HEK293T (cell line): ENCODE results near the gene SOCS7.

Source experiments
- CTCF ChIA-PET: fragments of 350-600 bp; formaldehyde crosslinking; extraction: SDS; loops from one replicate; lab custom pipeline; 2021; ENCODE audit warnings: antibody characterized with exemption, inconsistent platforms; lab: Yijun Ruan, JAX
- POLR2A ChIA-PET: fragments of 350-600 bp; formaldehyde crosslinking; extraction: SDS; loops from one replicate; lab custom pipeline; 2020; ENCODE audit warnings: antibody characterized with exemption, inconsistent platforms; lab: Yijun Ruan, JAX
- DNase-seq: peaks from one replicate; pipeline ENCODE4 v3.0.0; 2012; ENCODE audit warnings: mixed read lengths; ENCODE audit errors: extremely low spot score
- ARNT ChIP-seq: fragments of 450-650 bp; IDR thresholded peaks from 2 replicates; pipeline ENCODE4 v1.6.1; 2017; ENCODE audit warnings: mild to moderate bottlenecking
- BHLHE40 ChIP-seq: fragments of 450-650 bp; IDR thresholded peaks from 2 replicates; pipeline ENCODE4 v1.6.1; 2016; ENCODE audit warnings: mild to moderate bottlenecking, moderate library complexity, borderline replicate concordance
- CTBP1 ChIP-seq: fragments of 450-650 bp; IDR thresholded peaks from 2 replicates; pipeline ENCODE4 v1.6.1; 2016; ENCODE audit warnings: borderline replicate concordance
- ELF4 ChIP-seq: fragments of 450-650 bp; IDR thresholded peaks from 2 replicates; pipeline ENCODE4 v1.6.1; 2017; ENCODE audit warnings: antibody characterized with exemption
- FOXA1 ChIP-seq: fragments of 450-650 bp; IDR thresholded peaks from 2 replicates; pipeline ENCODE4 v1.6.1; 2016; ENCODE audit warnings: mild to moderate bottlenecking
- FOXK2 ChIP-seq: fragments of 450-650 bp; IDR thresholded peaks from 2 replicates; pipeline ENCODE4 v1.6.1; 2016; ENCODE audit warnings: mild to moderate bottlenecking
- FOXM1 ChIP-seq: fragments of 450-650 bp; IDR thresholded peaks from 2 replicates; pipeline ENCODE4 v1.6.1; 2017; ENCODE audit warnings: mild to moderate bottlenecking, borderline replicate concordance
- HDGF ChIP-seq: fragments of 450-650 bp; IDR thresholded peaks from 2 replicates; pipeline ENCODE4 v1.6.1; 2017; ENCODE audit warnings: antibody characterized with exemption, borderline replicate concordance
- L3MBTL2 ChIP-seq: fragments of 450-650 bp; conservative IDR thresholded peaks from 2 replicates; pipeline ENCODE4 v1.6.1; 2016; ENCODE audit warnings: mild to moderate bottlenecking
- LEF1 ChIP-seq: fragments of 450-650 bp; IDR thresholded peaks from 2 replicates; pipeline ENCODE4 v1.6.1; 2017; ENCODE audit warnings: mild to moderate bottlenecking, borderline replicate concordance
- NFRKB ChIP-seq: fragments of 450-650 bp; IDR thresholded peaks from 2 replicates; pipeline ENCODE4 v1.6.1; 2016; ENCODE audit warnings: mild to moderate bottlenecking, moderate library complexity
- SP1 ChIP-seq: fragments of 450-650 bp; IDR thresholded peaks from 2 replicates; pipeline ENCODE4 v1.6.1; 2017
- SUZ12 ChIP-seq: fragments of 450-650 bp; IDR thresholded peaks from 2 replicates; pipeline ENCODE4 v1.6.1; 2016; ENCODE audit warnings: mild to moderate bottlenecking
- TARDBP ChIP-seq: fragments of 450-650 bp; IDR thresholded peaks from 2 replicates; pipeline ENCODE4 v1.6.1; 2016
- ZNF384 ChIP-seq: fragments of 450-650 bp; IDR thresholded peaks from 2 replicates; pipeline ENCODE4 v1.6.1; 2016
- TF ChIP-seq, protein P1 (sequence below): fragments of 450-650 bp; IDR thresholded peaks from 2 replicates; pipeline ENCODE4 v1.6.1; 2016

The SOCS7 gene

GRCh38 chr17:38333635-38334295, 17.9 kb upstream of the SOCS7 start:
- CTCF ChIA-PET = interaction anchor here (0.6 to 5.0 kb wide), 18 partner anchors 9 to 88 kb away, joined by 3 to 42 read pairs (median 4); partner anchors contain the start of genes GPR179 and SOCS7
- POLR2A ChIA-PET = interaction anchor here (1.0 to 2.5 kb wide), 6 partner anchors 15 to 82 kb away, joined by 3 to 15 read pairs (median 4); partner anchors contain the start of gene SOCS7
- no peak for TF ChIP-seq LEF1
- TF ChIP-seq, protein P1, sequence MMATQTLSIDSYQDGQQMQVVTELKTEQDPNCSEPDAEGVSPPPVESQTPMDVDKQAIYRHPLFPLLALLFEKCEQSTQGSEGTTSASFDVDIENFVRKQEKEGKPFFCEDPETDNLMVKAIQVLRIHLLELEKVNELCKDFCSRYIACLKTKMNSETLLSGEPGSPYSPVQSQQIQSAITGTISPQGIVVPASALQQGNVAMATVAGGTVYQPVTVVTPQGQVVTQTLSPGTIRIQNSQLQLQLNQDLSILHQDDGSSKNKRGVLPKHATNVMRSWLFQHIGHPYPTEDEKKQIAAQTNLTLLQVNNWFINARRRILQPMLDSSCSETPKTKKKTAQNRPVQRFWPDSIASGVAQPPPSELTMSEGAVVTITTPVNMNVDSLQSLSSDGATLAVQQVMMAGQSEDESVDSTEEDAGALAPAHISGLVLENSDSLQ = no peak
- TF ChIP-seq TARDBP = no peak
- no peak for TF ChIP-seq HDGF
- TF ChIP-seq ZNF384 = no peak
- no peak for TF ChIP-seq SP1
- no peak for TF ChIP-seq ELF4
- TF ChIP-seq BHLHE40 = no peak
- no peak for TF ChIP-seq SUZ12
- no peak for TF ChIP-seq FOXK2
- DNase-seq = peak; percentile 71

DNA sequence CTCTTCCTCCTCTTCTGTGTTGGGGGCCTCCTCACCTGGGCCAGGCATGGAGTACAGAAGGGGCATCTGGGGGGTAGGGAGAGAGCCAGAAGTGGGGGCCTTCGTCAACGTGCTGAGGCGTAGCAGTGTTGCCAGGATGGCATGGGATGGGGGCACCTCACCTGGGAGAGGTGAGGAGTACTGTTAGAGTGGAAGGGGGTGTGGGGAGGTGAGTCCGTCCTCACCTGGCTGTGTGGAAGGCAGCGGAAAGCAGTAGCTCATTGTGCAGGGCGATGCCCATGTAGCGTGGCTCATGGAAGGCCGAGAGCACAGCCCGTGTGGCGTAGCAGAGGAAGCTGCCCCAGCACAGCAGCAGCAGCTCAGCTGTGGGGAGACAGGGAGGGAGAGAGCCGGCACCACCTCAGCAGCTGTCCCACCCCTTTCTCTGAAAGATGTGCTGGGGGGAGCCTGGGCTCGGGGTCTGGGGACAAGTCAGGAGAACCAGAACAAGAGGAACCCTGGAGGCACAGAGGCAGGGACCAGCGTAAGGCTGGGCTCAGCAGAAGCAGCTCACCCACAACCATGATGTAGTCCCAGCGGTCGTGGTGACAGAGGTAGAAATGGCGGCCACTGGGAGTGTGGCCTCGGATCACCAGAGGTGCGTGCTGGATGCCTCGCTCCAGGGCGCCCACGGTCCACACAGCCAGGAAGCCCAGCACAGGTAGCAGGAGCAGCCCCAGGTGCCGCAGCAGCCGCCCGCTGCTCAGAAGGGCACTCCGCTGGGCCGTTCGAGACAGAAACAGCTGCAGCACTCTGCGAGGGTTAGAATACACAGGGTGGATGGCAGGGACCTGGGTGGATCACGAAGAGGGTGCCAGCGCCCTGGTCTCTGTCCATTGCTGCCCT, 16.9 kb upstream of the SOCS7 start:
- DNase-seq = no peak
- TF ChIP-seq L3MBTL2 (no peak), SP1 (no peak), BHLHE40 (no peak), FOXA1 (no peak), FOXK2 (no peak)
- POLR2A ChIA-PET = interaction anchor here (1.3 to 2.5 kb wide), 4 partner anchors 13 to 81 kb away, joined by 3 to 15 read pairs (median 7); partner anchors contain the start of gene SOCS7
- CTCF ChIA-PET = interaction anchor here (1.2 to 5.0 kb wide), 4 partner anchors 10 to 80 kb away, joined by 4 to 42 read pairs (median 20); no protein-coding TSS in a partner anchor

DNA sequence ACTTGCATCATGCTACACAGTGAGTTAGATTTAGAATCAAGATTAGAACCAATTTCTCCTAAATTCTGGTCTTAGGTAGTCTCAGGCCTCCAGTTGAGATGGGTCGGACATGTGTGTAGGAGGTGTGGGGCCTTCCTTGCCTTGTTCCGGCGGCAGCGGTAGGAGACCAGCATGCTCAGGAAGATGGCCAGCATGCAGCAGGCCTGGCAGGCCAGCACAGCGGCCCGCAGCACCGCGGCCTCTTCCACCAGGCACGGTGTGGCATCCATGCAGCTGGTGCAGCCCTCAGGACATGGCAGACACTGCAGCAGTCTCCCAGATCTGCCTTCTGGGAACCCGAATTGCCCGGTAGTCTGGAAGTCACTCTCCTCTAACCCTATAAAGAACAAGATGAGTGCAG, 14.8 kb upstream of the SOCS7 start:
- no peak for TF ChIP-seq ZNF384
- TF ChIP-seq ARNT = no peak
- TF ChIP-seq FOXM1 = no peak
- no peak for TF ChIP-seq SP1
- no peak for TF ChIP-seq HDGF
- no peak for TF ChIP-seq FOXA1
- no peak for TF ChIP-seq CTBP1
- no peak for TF ChIP-seq L3MBTL2
- no peak for TF ChIP-seq ELF4
- no peak for TF ChIP-seq TARDBP
- TF ChIP-seq BHLHE40 = no peak
- ChIA-PET CTCF (interaction anchor here (0.6 to 5.0 kb wide), 2 partner anchors 12 to 19 kb away, joined by 5 to 42 read pairs; no protein-coding TSS in a partner anchor), POLR2A (interaction anchor here (1.9 kb wide), 1 partner anchor 78 kb away, joined by 4 read pairs; no protein-coding TSS in a partner anchor)
- DNase-seq = no peak

- ChIA-PET POLR2A (interaction anchor here (1.7 to 2.9 kb wide), 3 partner anchors 11 to 76 kb away, joined by 4 to 11 read pairs (median 4); partner anchors contain the start of gene SOCS7), CTCF (interaction anchor here (0.7 to 3.9 kb wide), 3 partner anchors 11 to 140 kb away, joined by 3 to 20 read pairs (median 3); no protein-coding TSS in a partner anchor)
- TF ChIP-seq SP1 (no peak), BHLHE40 (no peak), HDGF (no peak), CTBP1 (no peak), TARDBP (no peak)
- no peak for DNase-seq
Measured at GRCh38 chr17:38338053-38338452, 13.6 kb upstream of the SOCS7 start.

DNA sequence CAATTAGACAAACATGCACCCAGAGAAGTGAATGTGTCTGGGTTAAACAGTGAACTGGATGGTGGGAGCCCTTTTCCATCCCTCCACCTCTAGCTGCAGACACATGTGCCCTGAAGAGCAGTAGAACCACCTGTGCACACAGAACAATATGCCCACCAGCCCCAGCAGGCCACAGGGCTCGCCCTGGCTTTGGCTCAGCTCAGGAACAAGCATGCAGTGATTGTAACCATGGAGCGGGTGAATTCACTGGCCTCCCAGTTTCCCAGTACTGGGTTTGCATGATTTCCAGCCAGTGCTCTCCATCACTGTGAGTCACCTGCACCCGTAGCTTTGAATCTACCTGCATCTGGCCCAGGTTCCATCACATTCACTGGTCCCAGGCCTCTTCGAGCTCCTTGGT, 13.1 kb upstream of the SOCS7 start:
- CTCF ChIA-PET = interaction anchor here (3.9 kb wide), 1 partner anchor 11 kb away, joined by 20 read pairs; no protein-coding TSS in a partner anchor
- no peak for TF ChIP-seq BHLHE40
- no peak for TF ChIP-seq SP1
- TF ChIP-seq ARNT = no peak
- TF ChIP-seq ZNF384 = no peak
- TF ChIP-seq FOXK2 = no peak
- no peak for TF ChIP-seq TARDBP
- TF ChIP-seq CTBP1 = no peak
- TF ChIP-seq ELF4 = no peak
- TF ChIP-seq HDGF = no peak
- TF ChIP-seq LEF1 = no peak
- no peak for TF ChIP-seq FOXM1
- no peak for TF ChIP-seq L3MBTL2
- DNase-seq = no peak
- POLR2A ChIA-PET = interaction anchor here (1.7 to 2.9 kb wide), 3 partner anchors 11 to 76 kb away, joined by 4 to 11 read pairs (median 4); partner anchors contain the start of gene SOCS7

DNA sequence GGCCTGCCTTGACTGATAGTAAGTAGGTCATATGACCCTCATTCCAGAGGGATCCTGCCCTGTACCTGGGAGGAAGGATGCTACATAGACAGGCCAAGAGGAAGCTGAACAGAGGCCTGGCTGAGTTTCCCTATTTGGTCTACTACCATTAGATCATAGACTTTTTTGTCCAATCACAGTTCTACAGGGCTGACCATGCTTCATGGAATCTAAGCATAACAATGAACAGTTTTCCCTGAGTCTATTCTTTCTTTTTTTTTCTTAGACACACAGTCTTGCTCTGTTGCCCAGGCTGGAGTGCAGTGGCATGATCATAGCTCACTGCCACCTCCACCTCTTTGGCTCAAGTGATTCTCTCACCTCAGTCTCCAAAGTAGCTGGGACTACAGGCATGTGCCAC, 11.8 kb upstream of the SOCS7 start:
- CTCF ChIA-PET = interaction anchor here (0.7 to 3.9 kb wide), 2 partner anchors 9 to 10 kb away, joined by 4 to 20 read pairs; no protein-coding TSS in a partner anchor
- TF ChIP-seq ELF4 = no peak
- no peak for TF ChIP-seq FOXK2
- TF ChIP-seq ZNF384 = no peak
- no peak for TF ChIP-seq CTBP1
- TF ChIP-seq BHLHE40 = no peak
- no peak for TF ChIP-seq LEF1
- no peak for TF ChIP-seq L3MBTL2
- no peak for TF ChIP-seq HDGF
- no peak for TF ChIP-seq ARNT
- no peak for TF ChIP-seq NFRKB
- no peak for TF ChIP-seq SUZ12
- no peak for TF ChIP-seq TARDBP
- no peak for DNase-seq
- POLR2A ChIA-PET = interaction anchor here (2.4 to 2.9 kb wide), 2 partner anchors 10 to 12 kb away, joined by 7 to 11 read pairs; partner anchors contain the start of gene SOCS7
